NK-92 (cell line): ENCODE data around the gene ANKRD2.
"Not testable (repeated sequence)": the region's sequence is repeated elsewhere in the genome, so short reads cannot be mapped to it uniquely, and the experiment has no call there.

Experiments used
- DNase-seq: peaks from one replicate; lab custom pipeline; 2025; ENCODE audit not compliant: unreplicated experiment; lab: John Stamatoyannopoulos, UW

ANKRD2 gene

GRCh38 chr10:97571622-97572021 is 957 bp upstream of the ANKRD2 start:
- DNase-seq = no peak

GRCh38 chr10:97573021-97573420 is 442 bp downstream of the ANKRD2 start:
- no peak for DNase-seq

- DNase-seq = no peak
Measured at GRCh38 chr10:97573672-97574071, 1.1 kb downstream of the ANKRD2 start.

- DNase-seq = no peak
Measured at GRCh38 chr10:97574374-97575126, 2.0 kb downstream of the ANKRD2 start.

DNA sequence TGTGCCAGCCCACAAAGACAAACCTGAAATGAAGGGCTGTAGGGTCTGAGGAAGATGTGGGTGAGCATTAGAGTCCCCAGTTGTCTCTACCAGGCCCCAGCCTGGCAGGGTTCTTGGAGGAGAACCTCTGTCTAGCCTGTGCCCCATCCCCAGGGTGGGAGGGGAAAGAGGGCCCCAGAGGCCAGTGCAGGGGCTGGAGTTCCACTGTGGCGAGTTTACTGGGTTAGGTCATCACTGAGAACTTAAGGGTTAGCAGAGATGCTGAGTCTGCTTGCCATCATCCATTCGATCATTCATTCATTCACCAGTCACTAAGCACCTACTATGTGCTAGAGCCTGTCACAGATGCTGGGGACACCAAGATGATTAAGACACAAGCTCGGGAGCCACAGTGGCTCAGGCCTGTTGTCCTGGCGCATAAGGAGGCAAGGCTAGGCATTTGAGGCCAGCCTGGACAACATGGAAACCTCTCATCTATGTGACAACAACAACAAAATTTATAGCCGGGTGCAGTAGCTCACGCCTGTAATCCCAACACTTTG is 2.6 kb downstream of the ANKRD2 start:
- DNase-seq = no peak

DNA sequence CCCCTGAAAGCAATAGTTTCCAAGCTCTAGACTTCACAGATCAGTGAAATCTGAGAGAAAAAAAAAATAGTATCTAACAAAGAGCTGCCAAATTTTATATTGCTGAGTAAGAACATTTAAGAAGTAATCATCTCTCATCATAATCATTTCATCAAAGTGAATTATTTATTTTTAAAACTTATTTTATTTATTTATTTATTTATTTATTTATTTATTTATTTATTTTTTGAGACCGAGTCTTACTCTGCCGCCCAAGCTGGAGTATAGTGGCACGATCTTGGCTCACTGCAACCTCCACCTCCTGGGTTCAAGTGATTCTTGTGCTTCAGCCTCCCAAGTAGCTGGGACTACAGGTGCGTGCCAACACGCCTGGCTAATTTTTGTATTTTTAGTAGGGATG is 3.9 kb downstream of the ANKRD2 start:
- DNase-seq = not testable (repeated sequence)

DNA sequence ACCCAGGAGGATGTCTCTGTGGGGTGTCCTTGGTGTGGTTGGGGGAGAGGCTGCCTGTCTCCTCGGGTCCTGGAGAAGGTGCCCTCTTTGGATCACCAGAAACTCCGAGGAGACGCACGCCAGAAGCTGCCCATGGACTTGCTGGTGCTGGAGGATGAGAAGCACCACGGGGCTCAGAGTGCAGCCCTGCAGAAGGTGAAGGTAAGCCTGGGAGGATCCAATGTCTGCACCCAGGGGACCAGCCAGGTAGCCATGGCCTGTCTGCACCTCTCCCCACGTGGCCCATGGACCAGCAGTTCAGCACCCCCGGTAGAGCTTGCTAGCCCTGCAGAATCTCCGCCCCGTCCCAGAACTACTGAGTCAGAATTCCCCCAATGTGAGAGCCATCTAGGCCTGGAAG is 5.1 kb downstream of the ANKRD2 start:
- DNase-seq = no peak

DNA sequence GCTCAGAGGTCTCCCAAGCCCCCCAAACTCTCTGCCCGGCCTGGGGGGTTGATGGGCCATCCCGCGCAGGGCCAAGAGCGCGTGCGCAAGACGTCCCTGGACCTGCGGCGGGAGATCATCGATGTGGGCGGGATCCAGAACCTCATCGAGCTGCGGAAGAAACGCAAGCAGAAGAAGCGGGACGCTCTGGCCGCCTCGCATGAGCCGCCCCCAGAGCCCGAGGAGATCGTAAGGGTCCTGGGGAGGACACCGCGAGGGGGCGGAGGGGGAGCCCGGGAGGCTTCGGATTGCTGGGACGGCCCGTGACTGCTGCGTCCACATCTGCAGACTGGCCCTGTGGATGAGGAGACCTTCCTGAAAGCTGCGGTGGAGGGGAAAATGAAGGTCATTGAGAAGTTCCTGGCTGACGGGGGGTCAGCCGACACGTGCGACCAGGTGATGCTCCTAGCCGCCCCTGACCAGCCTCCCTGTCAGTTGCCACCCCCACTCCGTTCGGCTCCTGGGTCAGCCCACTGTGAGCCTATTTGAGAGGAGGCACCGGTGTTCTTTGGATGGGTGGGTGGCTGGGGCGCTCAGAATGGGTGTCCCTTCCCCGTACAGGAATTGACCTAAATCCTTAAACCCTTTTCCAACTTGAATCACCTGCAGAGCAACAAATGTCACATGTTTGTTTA is 5.7 kb downstream of the ANKRD2 start:
- no peak for DNase-seq

DNA sequence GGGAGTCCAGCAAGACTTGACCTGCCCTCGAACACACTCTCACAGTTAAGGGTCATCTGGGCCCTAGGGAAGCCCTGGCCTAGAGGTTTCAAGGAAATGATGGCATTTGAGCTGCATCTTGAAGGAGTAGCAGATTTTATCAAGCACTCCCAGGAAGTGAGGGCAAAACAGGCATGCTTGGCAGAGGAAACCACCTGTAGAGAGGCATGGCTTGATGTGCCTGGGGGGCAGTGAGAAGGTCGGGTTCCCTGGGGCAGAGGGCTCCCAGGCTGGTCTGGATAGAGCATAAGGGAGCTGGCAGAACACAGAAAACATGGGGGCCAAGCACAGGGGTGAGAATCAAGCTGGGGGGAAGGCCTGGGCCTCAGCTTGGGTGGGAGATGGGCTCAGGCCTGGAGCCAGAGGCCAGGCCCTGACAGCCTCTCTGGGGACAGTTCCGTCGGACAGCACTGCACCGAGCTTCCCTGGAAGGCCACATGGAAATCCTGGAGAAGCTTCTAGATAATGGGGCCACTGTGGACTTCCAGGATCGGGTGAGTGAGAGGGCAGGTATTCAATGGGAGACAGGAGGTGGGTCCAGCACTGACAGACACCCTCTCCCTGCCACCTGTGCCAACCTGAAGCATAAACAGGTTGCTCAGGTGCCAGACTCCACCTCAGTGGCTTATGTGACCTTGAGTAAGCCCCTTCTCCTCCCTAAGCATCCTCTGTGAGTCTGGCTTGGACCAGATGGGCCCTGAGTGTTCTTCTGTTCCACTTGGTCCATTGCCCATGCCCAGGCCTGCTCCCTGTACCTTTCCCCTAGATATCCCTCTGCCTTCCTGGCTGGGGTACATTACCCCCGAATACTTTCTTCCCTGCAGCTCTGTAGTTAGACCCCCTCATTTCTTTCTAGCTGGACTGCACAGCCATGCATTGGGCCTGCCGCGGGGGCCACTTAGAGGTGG is 8.1 kb downstream of the ANKRD2 start:
- DNase-seq = no peak

DNA sequence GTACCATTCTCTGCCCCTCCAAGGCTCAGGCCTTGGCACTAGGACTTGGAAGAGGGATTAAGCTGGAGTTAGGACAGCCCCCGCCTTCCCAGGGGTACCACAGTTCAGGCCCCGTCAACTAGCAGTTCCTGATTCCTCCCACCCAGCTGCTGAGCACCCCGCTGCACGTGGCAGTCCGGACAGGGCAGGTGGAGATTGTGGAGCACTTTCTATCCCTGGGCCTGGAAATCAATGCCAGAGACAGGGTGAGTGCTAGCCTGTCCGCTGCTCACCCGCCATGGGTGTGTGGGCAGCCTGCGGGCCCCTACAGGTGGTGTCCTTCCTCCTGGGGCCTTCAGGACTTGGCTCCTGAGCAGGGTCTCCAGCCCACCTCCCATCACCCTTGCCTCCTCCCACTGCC is 9.6 kb downstream of the ANKRD2 start:
- no peak for DNase-seq

GRCh38 chr10:97583476-97583875 is 10.9 kb downstream of the ANKRD2 start:
- no peak for DNase-seq

GRCh38 chr10:97584060-97584797 is 11.7 kb downstream of the ANKRD2 start, which contains the start of gene HOGA1:
Gene HOGA1 (plus strand): TSS chr10:97584389. CDS start chr10:97584704, 315 bp downstream.
- no peak for DNase-seq

- DNase-seq = no peak
Measured at GRCh38 chr10:97584798-97585438, 12.3 kb downstream of the ANKRD2 start.

GRCh38 chr10:97585439-97585811 is 12.8 kb downstream of the ANKRD2 start:
- DNase-seq = no peak

- no peak for DNase-seq
Measured at GRCh38 chr10:97587183-97587582, 14.6 kb downstream of the ANKRD2 start.

DNA sequence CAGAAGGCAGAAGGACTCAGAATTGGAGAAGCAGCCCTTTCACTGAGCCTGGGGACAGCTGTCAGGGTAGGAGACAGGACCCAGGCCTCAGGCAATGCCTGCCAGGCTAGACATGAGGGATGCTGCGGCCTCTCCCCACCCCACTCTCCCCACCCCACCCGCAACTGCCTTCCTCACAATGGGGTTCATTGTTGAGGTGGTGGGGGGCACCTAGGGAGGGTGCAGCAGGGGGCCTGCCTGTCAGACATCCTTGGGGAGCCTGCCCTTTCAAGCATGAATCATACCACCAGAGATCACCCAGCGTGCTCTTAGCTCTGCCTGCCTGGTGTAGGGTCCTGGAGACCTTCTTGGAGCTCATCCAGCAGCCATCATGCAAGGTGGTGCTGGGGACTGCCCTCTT is 16.9 kb downstream of the ANKRD2 start, which contains the start of gene C10orf62:
TSS of gene C10orf62 (plus strand) at position 243 of the 400 bp plus-strand sequence. CDS start 177 bp downstream, outside the sequence.
- no peak for DNase-seq

DNA sequence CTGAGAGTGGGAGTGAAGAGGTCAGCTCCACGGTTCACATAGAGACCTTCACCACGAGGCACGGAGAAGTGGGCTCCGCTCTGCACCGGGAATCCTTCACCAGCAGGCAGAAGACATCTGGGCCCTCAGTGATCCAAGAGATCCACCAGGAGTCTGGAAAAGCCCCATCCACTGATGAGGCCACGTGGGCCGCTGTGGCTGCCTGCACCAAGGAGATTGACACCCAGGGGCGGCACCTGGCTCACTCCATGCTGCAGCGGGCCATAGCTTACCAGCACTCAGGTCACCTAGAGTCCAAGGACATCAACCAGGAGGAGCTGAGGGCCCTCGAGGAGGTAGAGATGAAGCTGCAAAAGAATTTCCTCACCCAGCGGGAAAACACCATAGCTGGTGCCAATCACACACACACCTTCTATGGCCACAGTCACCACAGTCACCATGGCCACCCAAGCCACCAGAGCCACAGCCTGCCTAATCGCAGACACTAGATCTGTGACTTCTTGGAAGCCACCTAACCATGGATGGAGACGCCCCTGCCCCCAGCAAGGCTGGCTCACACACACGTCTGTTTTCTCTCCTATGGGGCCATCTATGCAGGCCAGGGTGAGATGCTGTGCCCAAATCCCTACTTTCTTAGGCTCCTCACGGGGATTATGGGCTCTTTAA is 17.6 kb downstream of the ANKRD2 start:
- no peak for DNase-seq

DNA sequence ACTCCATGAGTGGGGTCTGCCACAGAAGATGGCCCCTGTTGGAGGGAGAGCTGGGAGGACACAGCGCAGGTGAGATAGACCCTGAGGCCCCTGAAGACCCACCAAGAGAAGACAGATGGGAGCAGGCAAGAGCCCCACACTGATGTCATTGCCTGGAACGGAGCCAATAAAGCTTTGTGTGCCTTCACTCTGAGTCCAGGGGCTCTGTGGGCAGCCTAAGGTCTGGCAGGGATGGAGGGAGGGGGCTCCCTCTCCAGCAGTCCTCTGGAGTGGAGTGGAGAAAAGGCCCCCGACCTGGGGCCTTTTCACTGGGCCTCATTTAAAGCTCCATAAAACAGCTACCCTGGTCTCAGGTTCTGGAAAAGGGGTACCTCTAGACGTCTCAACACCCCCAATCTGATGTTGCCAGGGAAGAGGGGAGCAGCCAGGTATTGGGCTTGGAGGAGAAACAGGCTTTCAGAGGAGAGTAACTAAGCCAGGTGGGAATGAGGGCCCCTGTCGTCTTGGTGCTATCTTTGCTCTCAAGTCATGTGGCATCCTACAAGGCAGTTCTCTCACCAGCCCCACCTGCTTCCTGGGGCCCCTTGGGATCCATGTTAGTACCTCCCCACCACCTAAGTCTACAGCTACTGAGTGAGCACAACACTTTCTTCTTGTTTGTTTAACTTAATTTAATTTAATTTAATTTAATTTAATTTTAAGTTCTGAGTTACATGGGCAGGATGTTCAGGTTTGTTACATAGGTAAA is 18.3 kb downstream of the ANKRD2 start:
- no peak for DNase-seq

DNA sequence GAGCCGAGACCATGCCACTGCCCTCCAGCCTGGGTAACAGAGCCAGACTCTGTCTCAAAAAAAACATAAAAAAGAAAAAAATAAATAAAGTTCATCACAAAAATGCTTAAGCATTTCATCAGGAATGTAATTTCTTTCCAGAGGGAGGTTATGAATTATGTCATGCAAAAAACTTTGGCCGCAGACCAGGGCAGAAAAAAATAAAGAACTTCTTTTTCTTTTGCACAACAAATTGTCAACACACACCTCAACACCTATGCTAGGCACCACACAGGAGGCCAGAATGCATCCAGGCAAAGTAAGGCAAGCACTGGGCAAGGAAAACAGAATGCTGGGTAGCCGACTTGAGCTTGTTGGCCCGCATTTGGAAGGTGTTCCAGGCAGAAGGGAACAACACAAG is 20.8 kb downstream of the ANKRD2 start:
- no peak for DNase-seq
